T-helper 2 cell treated with Interferon-gamma antibody and Interleukin-4, amounts not matched to agents 5 μg/mL and 100 μg/mL, for 36 hours (primary cell): ENCODE measurements around the gene GAPT.

Experiments used
- DNase-seq: peaks from one replicate; pipeline ENCODE4 v3.0.0; 2021; ENCODE audit warnings: low spot score
- H3K27ac Mint-ChIP-seq: one replicate; pipeline ENCODE4 v1.8.0; 2021; ENCODE audit warnings: mild to moderate bottlenecking, mixed read lengths
- H3K27me3 Mint-ChIP-seq: one replicate; pipeline ENCODE4 v1.8.0; 2021; ENCODE audit warnings: low read depth, mixed read lengths
- H3K36me3 Mint-ChIP-seq: one replicate; pipeline ENCODE4 v1.8.0; 2021; ENCODE audit warnings: low read depth, mixed read lengths
- H3K4me1 Mint-ChIP-seq: one replicate; pipeline ENCODE4 v1.8.0; 2021; ENCODE audit warnings: low read depth, mixed read lengths
- H3K4me3 Mint-ChIP-seq: one replicate; pipeline ENCODE4 v1.8.0; 2022; ENCODE audit warnings: mild to moderate bottlenecking, moderate library complexity, mixed read lengths
- H3K9me3 Mint-ChIP-seq: one replicate; pipeline ENCODE4 v1.8.0; 2021; ENCODE audit warnings: mixed read lengths

GAPT gene

DNA sequence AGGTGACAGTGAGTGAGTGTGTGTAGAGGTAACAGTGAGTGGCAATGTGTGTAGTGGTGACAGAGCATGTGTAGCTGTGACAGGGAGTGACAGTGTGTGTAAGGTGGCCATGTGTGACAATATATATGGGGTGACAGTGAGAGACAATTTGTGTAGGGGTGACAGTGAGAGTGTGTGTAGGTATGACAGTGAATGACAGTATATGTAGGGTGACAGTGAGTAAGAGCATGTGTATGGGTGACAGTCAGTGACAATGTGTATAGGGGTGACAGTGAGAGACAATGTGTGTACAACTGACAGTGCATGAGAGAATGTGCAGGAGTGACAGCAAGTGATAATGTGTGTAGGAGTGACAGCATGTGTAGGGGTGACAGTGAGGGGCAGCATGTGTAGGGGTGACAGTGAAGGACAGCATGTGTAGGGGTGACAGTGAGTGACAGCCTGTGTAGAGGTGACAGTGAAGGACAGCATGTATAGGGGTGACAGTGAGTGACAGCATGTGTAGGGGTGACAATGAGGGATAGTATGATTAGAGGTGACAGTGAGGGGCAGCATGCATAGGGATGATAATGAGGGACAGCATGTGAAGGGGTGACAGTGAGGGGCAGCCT, 10.1 kb upstream of the GAPT start:
- H3K36me3 Mint-ChIP-seq: no peaks in the 10 kb centered on the region
- no peak overlapping the region for H3K27ac Mint-ChIP-seq
- no peak overlapping the region for H3K4me3 Mint-ChIP-seq
- DNase-seq: no peak
- H3K27me3 Mint-ChIP-seq: no peaks in the 10 kb centered on the region
- no peaks in the 10 kb centered on the region for H3K4me1 Mint-ChIP-seq
- H3K9me3 Mint-ChIP-seq: no peaks in the 10 kb centered on the region

GRCh38 chr5:58481828-58482227, 9.4 kb upstream of the GAPT start:
- no peaks in the 10 kb centered on the region for H3K9me3 Mint-ChIP-seq
- no peaks in the 10 kb centered on the region for H3K36me3 Mint-ChIP-seq
- no peaks in the 10 kb centered on the region for H3K4me1 Mint-ChIP-seq
- no peak for DNase-seq
- H3K27me3 Mint-ChIP-seq: no peaks in the 10 kb centered on the region
- H3K27ac Mint-ChIP-seq: no peak overlapping the region
- no peak overlapping the region for H3K4me3 Mint-ChIP-seq

DNA sequence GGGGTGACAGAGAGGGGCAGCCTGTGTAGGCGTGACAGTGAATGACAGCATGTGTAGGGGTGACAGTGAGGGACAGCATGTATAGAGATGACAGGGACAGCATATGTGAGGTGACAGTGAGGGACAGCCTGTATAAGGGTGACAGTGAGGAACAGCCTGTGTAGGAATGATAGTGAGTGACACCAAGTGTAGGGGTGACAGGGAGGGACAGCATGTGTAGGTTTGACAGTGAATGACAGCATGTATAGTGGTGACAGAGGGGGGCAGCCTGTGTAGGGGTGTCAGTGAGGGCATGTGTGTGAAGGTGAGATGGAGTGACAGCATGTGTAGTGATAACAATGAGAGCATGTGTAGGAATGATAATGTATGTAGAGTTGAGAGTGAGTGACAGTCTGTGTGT, 8.7 kb upstream of the GAPT start:
- Mint-ChIP-seq H3K4me3 (no peak overlapping the region), H3K27ac (no peak overlapping the region), H3K4me1 (no peaks in the 10 kb centered on the region), H3K9me3 (no peaks in the 10 kb centered on the region), H3K27me3 (no peaks in the 10 kb centered on the region), H3K36me3 (no peaks in the 10 kb centered on the region)
- no peak for DNase-seq

DNA sequence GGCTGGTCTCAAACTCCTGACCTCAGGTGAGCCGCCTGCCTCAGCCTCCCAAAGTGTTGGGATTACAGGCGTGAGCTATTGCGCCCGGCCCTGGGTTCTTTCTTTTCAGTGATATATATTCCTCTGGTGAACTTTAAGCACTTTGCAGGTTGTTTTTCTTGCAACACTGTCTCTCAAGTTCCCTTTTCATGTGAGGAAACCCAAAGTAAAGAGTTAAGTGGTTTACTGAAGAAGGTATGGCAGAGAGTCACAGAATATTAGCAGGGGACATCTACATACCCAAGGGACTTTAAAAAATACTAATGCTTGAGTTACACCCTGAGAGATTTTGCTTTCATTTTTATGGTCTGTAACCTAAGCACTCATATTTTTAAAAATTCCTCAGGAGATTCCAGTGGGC, 6.7 kb upstream of the GAPT start:
- Mint-ChIP-seq H3K27ac (no peak overlapping the region), H3K4me1 (no peaks in the 10 kb centered on the region), H3K36me3 (no peaks in the 10 kb centered on the region), H3K4me3 (no peak overlapping the region), H3K27me3 (peaks cover 3% of the 10 kb centered on the region), H3K9me3 (no peaks in the 10 kb centered on the region)
- DNase-seq: no peak

DNA sequence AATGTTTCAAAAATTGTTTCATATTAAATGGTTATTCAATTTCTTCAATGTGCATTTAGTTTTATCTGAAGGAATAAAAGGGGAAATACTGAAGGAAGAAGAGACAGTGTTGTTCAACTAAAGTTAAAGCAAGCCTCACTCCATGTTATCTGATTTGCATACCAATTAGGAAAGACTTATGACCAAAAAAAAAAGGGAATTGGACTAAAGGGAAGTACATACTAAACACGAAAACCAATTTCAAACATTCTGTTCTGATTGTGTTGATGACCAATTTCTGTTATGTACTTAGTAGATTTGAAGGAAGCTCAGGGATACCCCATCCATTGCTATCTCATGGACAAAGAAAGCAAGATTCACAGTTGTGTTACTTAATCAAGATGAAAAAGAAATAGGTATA, 4.9 kb upstream of the GAPT start:
- Mint-ChIP-seq H3K27me3 (peaks cover 12% of the 10 kb centered on the region), H3K4me3 (no peak overlapping the region), H3K27ac (no peak overlapping the region), H3K4me1 (no peaks in the 10 kb centered on the region), H3K36me3 (no peaks in the 10 kb centered on the region), H3K9me3 (no peaks in the 10 kb centered on the region)
- no peak for DNase-seq

DNA sequence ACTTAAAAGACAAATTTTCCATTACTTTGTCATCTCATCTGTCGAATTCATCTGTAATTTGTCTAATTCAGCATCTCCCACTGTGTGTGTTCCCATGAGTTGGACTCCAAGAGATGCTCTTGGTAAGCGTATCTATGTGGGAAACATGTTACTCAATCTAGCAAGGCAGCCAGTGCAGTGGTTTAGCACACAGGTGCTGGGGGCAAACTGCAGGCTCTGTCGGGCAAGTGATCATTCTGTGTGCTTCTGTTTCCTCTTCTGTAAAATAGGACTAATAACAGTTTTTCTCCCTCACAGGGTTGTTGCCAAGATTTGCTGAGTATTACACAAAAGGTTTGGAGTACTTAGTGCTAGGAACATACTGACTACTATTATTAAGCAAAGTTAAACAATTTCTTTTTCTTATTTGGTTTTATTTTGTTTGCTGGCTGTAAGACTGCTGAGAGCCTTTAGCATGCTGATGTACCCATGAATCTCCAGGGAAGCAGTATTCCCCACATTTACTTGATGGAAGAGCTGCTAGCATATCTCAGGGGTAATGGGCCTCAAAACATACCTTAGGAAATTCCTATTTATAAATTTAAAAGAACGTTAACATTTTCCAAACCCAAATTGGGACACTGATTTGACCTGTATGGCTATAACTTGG, 709 bp upstream of the GAPT start:
- H3K36me3 Mint-ChIP-seq: no peaks in the 10 kb centered on the region
- no peaks in the 10 kb centered on the region for H3K4me1 Mint-ChIP-seq
- no peak overlapping the region for H3K4me3 Mint-ChIP-seq
- peaks cover 12% of the 10 kb centered on the region for H3K27me3 Mint-ChIP-seq
- no peak for DNase-seq
- no peak overlapping the region for H3K27ac Mint-ChIP-seq
- H3K9me3 Mint-ChIP-seq: no peaks in the 10 kb centered on the region

- H3K4me3 Mint-ChIP-seq: no peak overlapping the region
- H3K4me1 Mint-ChIP-seq: no peaks in the 10 kb centered on the region
- no peak overlapping the region for H3K27ac Mint-ChIP-seq
- no peak for DNase-seq
- H3K36me3 Mint-ChIP-seq: no peaks in the 10 kb centered on the region
- H3K9me3 Mint-ChIP-seq: no peaks in the 10 kb centered on the region
- peaks cover 12% of the 10 kb centered on the region for H3K27me3 Mint-ChIP-seq
These were observed 1.9 kb downstream of the GAPT start for GRCh38 chr5:58493141-58493540.

DNA sequence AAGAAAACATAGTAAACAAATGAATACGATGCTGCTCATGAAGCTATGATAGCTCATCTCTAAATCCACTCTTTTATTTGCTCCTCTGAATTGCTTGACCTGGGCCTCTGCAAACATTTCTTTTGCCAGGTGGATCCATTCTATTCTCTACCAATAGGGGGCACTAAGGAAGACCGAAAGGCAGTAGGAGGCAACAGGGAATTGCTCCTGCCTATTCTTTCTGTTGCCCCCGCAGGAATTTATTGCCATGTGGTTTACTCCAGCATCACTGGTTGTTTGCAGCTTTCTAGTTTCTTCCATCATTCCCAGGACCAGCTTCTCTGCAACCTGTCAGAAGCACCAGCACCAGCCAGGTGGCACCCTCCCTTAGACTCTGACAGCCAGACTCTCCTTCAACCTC, 5.3 kb downstream of the GAPT start:
- H3K4me1 Mint-ChIP-seq: peaks cover 8% of the 10 kb centered on the region
- DNase-seq: no peak
- no peaks in the 10 kb centered on the region for H3K36me3 Mint-ChIP-seq
- no peaks in the 10 kb centered on the region for H3K9me3 Mint-ChIP-seq
- H3K27ac Mint-ChIP-seq: no peak overlapping the region
- no peak overlapping the region for H3K4me3 Mint-ChIP-seq
- H3K27me3 Mint-ChIP-seq: no peaks in the 10 kb centered on the region

DNA sequence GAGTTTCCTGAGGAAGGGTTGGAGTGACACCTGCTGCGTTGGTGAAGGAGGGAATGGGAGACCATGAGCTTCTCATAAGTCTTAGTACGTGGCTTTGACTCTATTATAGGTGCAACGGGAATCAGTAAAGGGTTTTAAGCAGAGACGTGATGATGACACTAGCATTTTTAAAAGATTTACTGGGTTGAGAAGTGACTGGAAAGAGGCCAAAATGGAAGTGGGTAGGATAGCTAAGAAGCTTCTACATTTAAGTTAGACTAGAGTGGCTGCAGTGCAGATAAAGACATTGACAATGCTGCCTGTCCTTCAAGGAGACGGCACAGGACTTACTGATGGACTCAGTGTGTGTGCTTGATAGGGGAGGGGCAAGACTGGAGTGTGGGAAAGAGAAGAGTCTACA, 6.2 kb downstream of the GAPT start:
- Mint-ChIP-seq H3K27me3 (peaks cover under 1% of the 10 kb centered on the region), H3K27ac (no peak overlapping the region), H3K36me3 (no peaks in the 10 kb centered on the region), H3K9me3 (no peaks in the 10 kb centered on the region), H3K4me1 (peaks cover 8% of the 10 kb centered on the region), H3K4me3 (no peak overlapping the region)
- no peak for DNase-seq

GRCh38 chr5:58497921-58498320, 6.7 kb downstream of the GAPT start:
- peaks cover 8% of the 10 kb centered on the region for H3K4me1 Mint-ChIP-seq
- peaks cover 5% of the 10 kb centered on the region for H3K27me3 Mint-ChIP-seq
- no peak overlapping the region for H3K27ac Mint-ChIP-seq
- no peaks in the 10 kb centered on the region for H3K9me3 Mint-ChIP-seq
- no peak for DNase-seq
- H3K4me3 Mint-ChIP-seq: no peak overlapping the region
- no peaks in the 10 kb centered on the region for H3K36me3 Mint-ChIP-seq

- Mint-ChIP-seq H3K36me3 (no peaks in the 10 kb centered on the region), H3K4me1 (peaks cover 8% of the 10 kb centered on the region), H3K4me3 (no peak overlapping the region), H3K9me3 (no peaks in the 10 kb centered on the region), H3K27ac (no peak overlapping the region), H3K27me3 (peaks cover 5% of the 10 kb centered on the region)
- no peak for DNase-seq
These were observed 7.2 kb downstream of the GAPT start for GRCh38 chr5:58498340-58498942.

GRCh38 chr5:58499231-58499630, 8.0 kb downstream of the GAPT start:
- Mint-ChIP-seq H3K4me3 (no peak overlapping the region), H3K27ac (no peak overlapping the region), H3K27me3 (peaks cover 5% of the 10 kb centered on the region), H3K36me3 (no peaks in the 10 kb centered on the region), H3K9me3 (no peaks in the 10 kb centered on the region), H3K4me1 (peaks cover 8% of the 10 kb centered on the region)
- no peak for DNase-seq

- H3K4me3 Mint-ChIP-seq: peak overlapping the region; percentile 25
- H3K9me3 Mint-ChIP-seq: no peaks in the 10 kb centered on the region
- DNase-seq: no peak
- peaks cover 8% of the 10 kb centered on the region for H3K4me1 Mint-ChIP-seq
- peaks cover 10% of the 10 kb centered on the region for H3K27me3 Mint-ChIP-seq
- H3K27ac Mint-ChIP-seq: peak overlapping the region; percentile 62
- H3K36me3 Mint-ChIP-seq: no peaks in the 10 kb centered on the region
These were observed 8.7 kb downstream of the GAPT start for GRCh38 chr5:58499941-58500340.

- no peak for DNase-seq
- Mint-ChIP-seq H3K36me3 (no peaks in the 10 kb centered on the region), H3K4me1 (peaks cover 8% of the 10 kb centered on the region), H3K27me3 (peaks cover 13% of the 10 kb centered on the region), H3K4me3 (no peak overlapping the region), H3K27ac (no peak overlapping the region), H3K9me3 (no peaks in the 10 kb centered on the region)
These were observed 10.7 kb downstream of the GAPT start for GRCh38 chr5:58501778-58502417.
